ENCODE data around the gene PIGV.

- no peak for TF ChIP-seq CTCF (IDR thresholded peaks at IDR 0.05; ENCODE audit: low read depth, low read length)
- no peak for TF ChIP-seq EZH2phosphoT487 (IDR thresholded peaks at IDR 0.05; ENCODE audit: low read depth)
Observed at GRCh38 chr1:26784023-26784871, 3.5 kb upstream of the PIGV start.

Data from OCI-LY3 (cell line).